Activated CD4-positive, CD25-positive, alpha-beta regulatory T cell treated with anti-CD3 and anti-CD28 coated beads, Interleukin-2, amount 50 U/mL, for 16 hours (primary cell): ENCODE measurements around the gene COL25A1.

Source experiments
- DNase-seq: peaks from one replicate; pipeline ENCODE4 v3.0.0-alpha.2; 2020; ENCODE audit warnings: low read depth, low spot score

Gene COL25A1

DNA sequence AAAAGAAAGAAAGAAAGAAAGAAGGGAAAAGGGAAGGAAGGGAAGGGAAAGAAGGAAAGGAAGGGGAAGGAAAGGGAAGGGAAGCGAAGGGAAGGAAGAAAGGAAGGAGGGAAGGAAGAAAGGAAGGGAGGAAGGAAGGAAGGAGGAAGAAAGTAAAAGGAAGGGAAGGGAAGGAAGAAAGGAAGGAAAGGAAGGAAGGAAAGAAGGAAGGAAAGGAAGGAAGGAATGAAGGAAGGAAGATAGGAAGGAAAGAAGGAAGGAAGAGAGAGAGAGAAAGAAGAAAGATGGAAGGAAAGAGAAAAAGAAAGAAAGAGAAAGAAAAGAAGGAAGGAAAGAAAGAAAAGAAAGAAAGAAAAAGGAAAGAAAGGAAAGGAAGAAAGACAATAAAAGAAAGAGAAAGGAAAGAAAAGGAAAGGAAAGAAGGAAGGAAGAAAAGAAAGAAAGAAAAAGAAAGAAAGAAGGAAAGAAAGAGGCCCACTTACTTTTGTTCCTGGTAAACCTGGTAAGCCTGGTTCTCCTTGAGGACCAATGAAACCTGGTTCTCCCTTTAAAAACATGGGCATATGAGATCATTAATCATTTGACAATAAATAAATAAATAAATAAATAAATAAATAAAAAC, 433.7 kb downstream of the COL25A1 start:
- no peak for DNase-seq

DNA sequence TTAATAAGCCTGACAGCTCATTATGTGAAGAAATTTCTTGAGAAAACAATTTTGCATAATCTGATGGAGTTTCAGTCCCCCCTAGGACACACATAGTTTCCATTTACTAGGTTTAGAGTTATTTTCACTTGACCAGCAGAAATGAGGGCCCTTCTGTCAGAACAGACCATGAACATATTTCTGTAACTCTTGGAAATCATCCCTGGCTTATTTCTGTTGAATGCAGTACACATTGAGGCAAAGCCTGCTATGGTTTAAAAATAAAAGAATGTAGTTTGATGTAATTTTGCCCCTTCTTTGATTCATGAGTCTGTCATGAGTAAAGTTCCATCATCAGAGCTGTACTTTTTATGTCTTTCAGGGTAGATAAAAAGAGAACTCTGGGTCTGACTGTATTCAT, 435.0 kb downstream of the COL25A1 start:
- DNase-seq, result no peak

DNA sequence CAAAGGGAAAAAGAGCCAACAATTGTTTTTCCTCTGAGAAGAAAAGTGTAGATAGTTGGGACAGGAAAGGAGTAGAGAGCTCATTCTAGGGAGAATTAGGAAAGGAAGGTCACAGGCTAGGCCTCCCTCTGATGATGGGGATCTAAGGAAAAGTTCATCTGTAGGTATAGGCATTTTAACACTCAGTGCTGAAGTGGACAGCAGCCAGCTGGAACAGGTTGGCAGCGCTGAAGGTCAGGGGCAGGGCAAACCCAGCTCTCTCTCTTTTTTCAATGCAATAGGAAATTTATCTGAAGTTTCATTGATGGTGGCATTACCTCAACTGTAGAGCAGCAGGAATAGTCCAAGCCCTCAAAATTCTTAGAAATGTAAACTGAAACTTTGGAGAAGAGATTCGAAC, 441.1 kb downstream of the COL25A1 start:
- no peak for DNase-seq

DNA sequence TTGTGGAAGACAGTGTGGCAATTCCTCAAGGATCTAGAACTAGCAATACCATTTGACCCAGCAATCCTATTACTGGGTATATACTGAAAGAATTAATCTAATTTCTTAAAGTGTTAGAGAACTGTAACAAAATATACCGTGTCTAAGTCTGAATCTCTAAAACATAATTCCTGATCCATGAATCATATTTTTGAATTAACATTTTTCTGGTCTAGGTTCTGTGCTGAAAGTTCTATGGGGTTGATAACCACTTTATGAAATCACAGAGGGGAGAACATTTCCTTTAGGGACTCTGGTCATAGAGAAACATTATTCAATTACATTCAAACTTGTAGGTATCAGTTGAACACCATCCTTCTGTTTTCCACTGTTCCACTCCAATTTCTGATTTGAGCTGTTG, 447.7 kb downstream of the COL25A1 start:
- no peak for DNase-seq

DNA sequence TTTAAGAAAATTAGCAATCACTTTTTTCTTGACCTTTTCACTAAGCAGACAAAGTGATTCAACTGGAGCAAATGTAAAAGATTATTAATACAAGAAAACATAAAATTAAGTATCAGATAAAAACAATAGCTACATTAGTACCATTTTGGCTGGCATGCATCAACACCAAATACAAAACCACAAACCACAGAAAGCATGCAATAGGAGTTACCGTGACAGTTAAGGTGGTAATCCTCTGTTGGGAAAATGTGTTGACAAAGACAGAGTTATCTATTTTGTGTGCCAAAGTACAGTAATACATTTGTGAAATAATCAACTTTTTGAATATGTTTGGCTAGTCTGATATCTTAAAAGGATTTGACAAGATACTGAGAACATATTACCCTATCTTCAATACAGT, 449.8 kb downstream of the COL25A1 start:
- DNase-seq, result no peak

DNA sequence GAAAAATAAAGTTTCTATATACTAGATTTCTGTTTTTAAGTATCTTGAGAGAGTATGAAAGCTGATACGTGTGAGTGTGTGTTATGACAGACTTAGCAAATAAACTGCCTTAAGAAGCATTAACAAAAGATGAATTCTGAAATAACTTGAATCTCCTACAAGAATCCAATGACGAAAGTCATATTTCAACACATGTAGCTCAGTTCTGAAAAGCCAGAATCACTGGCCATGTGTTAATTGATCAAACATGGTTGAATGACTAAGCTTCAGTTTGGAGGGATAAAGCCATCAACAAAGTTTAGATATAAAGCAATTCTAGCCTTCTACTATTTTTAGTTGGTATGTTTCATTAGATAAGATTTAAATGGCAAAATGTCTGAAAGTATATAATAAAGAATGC, 451.1 kb downstream of the COL25A1 start:
- DNase-seq, result no peak

DNA sequence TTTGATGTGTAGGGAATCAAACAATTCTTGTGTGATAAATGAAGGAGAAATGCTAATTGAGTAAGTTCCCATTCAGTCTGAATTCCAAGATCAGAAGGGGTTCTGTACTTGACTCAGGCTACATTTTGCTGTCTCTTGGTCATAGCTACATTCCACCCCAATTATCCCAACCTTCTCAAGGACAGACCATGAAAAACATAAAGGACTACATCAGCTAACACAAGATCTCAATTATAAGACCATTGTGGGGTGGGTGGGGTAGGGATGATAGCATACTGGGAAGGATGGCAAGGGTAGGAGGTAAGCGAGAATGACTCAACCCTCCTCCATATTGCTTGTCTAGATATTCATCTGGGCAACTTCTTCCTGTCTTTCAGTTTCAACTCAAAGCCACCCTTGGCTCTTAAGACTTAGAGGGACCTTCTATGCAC, 452.2 kb downstream of the COL25A1 start:
- no peak for DNase-seq

DNA sequence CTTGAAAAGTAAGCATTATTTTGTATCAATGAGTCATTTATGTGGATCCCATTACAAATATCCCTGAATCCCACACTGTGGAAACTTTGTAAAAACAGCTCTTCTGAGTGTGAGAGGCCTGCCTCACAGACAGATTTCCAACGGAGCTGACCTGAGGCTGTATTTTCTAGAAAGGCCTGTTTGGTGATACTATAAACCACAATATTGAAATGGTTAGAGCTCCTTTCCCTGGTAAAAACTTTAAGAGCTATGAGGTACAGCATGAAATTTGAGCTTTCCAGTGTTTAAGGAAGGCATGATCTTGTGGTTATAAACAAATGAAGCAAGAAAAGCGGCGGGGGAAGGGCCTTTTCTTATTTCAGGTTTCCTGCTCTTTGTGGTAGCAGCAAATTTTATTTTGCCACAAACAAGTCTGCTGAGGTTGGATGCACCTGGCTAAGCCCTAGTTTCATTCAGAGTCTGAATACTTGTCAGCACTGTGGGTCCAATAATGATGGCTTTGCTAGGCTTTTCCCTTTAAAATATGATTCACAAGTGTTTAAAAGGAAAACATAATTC, 452.8 kb downstream of the COL25A1 start:
- DNase-seq, result no peak

DNA sequence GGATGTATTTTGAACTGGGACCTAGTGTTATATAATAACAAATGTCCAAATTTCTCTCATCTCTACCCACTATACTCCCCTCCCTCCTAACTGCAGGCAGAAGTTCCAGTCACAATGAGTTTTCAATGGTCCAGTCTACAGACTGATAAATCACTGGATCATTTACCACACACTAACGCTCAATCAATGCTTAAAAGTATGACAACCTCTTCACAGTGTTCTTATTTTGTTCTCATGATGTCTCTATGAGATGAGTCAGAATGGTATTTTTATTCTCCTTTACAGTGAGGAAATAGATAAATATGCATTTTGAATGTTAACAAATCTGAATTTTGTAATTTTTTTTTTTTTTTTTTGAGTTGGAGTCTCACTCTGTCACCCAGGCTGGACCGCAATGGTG, 455.9 kb downstream of the COL25A1 start:
- DNase-seq, result no peak

DNA sequence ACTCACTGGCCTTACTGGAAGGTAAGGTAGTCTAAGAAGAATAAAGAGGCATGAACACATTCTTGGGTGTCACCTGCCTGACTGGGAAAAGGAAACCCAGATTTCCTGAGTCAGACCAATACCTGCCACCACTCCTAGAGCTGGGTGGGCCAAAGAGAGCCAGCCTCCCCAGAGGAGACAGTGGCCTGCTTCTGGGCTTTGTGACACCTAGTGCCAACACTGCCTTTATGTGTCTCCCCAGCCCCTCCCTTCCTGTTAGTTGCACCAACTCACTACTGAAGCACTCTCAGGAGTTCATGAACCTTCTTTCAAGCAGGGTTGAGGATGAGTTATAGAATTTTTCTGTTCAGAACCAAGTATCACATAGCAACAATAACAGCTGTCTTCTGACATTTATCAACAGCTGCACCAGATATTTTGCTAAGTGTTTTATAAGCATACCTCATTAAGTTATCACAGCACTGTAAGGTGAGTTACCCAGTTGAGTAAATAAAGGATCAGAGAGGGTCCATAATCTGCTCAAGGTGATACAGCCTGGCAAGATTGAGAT, 462.0 kb downstream of the COL25A1 start:
- no peak for DNase-seq

DNA sequence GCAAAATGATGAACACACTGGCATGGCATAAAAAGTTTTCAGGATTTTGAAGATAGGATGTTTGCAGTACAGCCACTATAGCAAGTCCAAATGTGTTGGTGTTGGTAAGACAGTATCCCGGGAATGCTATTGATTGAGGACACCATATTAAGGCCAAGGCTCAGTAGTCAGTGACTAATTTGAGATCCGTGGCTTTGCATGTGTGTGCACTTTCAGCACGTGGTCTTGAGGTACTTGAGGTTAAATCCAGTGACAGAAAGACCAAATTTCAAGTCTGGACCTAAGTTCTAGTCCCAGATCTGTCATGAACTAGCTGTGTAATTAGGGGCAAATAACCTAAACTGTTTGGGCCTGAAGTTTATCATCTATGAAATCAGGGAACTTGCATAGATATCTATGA, 463.1 kb downstream of the COL25A1 start:
- no peak for DNase-seq

DNA sequence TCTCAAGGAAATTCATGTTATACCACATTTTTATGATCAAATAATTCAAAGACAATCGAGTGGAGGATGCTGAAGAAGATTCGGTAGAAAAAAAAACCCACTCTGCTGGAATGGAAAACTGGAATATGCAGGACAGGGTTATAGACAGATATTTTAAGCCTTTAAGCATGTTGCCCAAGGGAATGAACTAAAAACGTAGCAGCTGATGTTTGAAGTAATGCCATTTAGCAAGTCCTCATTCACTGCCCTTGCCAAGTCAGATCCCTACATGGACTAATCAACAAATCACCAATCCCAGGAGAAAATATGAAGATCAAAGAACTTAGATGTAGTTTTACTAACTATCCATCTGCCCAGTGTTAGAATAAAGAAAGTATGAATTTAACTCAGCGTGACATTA, 464.0 kb downstream of the COL25A1 start:
- no peak for DNase-seq

DNA sequence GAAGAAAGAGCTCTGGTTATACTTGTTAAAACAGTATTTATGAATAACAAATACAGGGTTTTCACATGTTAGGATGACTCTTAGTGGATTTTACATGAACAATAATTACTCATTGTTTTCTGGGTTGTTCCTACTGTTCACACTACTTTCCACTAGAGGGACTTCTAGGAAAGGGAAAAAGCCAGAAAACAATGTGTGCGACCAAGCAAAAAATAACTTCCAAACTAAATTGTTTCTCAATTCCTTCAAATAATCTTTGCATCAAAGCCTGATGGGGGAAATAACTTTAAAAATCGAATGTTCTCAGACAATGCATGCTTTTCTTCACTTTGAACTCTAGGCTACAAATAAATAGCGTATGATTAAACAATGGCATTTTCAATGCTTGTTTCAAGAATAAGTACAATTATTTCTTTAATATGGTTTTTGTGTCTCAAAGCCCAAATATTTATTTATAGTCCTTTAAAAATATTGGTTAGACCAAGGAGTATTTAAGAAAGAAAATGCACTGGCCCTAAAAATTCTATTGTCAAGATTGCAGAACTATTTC, 467.5 kb downstream of the COL25A1 start:
- DNase-seq, result no peak

DNA sequence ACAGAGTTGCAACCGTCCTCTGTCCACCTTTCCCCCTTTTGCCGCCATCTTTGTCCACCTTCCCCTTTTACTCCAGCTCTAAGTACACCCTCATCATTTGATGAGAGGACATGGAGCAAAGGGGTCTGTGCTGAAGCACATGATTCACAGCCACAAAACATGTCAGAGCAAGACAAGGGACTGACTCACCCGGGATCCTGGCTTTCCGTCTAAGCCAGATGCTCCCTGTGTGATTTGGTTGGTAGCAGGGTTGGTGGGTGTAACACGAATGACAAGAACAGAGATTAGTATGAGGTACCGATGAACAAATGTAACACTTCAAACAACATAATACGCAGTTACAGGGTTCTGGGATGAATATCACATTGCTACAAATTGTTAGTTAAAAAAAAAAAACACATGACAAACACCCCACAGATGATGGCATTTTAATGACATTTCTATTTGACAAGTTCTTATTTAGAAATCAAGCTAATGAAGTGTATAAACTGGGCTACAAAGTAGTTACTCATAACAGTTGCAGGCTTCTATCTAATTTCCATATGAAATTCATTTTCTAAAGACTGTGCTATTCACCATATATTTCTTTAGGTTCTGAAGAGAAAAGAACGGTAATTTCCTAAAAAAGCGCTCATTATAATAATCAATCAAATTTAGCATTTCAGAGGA, 468.2 kb downstream of the COL25A1 start:
- DNase-seq, result no peak

DNA sequence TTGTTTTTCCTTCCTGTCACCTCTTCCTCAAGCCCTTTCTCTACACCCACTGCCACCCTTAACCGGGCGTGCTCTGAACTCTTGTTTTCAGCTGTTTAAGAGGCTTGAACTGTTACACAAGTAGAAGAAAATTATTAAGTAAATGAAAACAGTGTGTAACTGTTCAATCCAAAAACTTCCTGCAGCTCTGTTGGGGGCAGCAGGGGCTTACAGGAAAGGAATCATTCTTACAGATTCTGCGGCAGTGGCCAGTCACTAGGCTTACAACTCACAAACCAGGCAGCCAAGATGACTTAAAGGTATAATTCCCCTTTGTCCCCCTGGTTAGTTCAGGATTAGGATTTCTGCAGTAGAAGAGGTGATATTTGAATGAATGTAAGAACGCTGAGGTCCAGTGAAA, 469.4 kb downstream of the COL25A1 start:
- DNase-seq, result no peak

DNA sequence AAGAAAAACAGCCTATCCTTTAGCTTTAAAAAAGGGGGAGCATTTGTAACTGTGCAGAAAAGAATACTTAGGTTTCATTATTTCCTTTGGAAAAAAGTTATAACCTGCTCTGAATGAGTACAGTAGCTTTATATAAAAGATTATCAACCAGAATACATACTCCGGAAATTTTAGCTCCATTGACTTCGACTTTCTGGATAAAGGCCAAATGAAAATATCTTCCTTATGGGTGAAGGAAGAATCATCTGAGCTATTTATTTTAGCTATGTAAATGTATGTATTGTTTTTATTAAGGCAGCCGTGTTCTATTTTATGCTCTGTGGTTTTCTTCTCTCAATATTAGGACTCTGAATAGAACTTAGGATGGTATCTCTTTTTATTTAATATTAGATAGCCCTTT, 470.6 kb downstream of the COL25A1 start:
- DNase-seq, result no peak

DNA sequence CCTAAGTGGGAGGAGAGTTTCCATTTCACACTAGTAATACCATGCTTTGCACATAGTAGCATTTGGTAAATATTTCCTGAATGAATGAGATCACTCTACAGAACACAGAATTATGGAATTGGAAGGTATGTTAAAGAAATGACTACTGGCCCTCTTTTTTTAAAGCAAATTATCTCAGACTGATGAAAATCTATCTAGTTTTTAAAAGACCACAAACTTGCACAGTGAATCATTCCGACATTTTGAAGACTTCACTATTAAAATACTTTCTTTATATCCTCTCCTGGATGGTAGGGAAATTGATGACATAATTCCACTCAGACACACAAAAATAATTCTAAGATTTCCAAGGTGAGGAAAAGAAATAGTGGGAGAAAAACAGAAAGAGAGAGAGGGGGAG, 471.2 kb downstream of the COL25A1 start:
- no peak for DNase-seq

DNA sequence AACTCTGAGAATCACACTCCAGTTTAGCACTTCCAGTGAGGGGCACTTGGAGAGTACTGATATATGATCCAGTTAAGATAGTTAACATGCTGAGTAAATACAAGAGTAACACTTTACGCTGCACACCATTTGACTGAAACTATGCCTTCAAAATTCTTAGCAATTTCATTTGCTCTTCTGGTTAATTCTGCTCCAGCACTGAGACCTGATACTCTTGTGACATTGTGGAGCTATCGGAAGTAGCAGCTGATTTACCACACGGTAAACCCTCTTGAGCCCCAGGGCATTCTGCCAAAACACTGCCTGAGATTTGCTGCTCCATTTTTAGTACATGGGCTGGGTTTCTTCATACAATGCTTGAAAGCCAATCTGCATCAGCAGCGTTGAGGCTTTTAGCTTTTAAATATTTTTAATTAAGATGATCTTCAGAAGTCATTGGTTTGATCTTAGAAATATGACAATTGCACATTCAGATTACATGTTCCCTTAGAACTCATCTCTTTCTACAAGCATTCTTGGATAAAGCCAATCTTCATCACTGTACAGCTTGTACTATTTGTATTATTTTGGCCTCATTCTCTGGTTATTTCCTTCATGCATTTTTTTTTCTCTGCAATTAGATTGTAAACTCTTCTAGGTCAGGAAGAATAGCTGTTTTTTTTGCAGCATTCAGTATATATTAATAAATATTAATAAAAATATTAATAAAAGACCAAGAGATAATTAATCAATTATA, 471.8 kb downstream of the COL25A1 start:
- no peak for DNase-seq

DNA sequence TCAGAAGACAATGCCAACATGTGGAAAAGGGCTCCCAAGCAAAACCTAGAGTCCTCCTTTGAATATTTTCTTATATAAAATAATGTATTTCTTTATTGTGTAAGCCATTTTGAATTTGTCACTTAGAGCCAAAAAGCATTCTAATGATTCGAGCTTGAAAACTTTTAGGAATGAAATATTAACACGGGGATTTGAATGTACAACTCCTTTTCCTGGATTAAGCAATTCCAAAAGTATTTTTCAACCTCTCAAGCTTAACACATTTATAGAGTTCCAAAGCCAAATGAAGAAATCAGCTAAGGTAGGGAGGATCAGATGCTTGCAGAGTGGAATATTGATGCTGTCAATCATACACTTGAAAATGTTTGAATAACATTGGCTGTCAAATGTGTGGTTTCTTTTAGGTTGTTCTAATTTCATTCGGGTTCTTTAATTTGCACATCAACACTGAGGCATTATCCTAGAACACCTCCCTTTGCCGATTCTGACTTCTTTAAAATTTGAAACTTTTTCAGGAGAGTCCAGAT, 472.4 kb downstream of the COL25A1 start:
- DNase-seq, result no peak

DNA sequence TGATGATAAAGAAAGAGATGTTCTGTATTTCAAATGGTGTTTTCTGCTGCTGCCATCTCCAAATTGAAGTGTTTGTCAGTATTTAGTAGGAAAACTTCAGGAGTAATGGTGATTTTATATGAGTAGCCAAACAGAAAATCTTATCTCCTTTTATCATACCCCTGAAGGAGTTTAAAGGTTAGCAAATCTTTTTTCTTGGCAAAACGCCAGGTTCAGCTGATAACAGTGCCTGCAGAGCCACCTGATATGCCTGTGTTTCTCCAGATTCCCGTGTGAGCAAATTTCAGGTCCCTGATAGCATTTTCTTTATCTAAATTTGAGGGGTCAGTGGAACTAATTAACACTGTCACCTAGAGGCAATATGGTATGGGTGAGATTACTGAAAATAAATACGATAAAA, 473.8 kb downstream of the COL25A1 start:
- no peak for DNase-seq

DNA sequence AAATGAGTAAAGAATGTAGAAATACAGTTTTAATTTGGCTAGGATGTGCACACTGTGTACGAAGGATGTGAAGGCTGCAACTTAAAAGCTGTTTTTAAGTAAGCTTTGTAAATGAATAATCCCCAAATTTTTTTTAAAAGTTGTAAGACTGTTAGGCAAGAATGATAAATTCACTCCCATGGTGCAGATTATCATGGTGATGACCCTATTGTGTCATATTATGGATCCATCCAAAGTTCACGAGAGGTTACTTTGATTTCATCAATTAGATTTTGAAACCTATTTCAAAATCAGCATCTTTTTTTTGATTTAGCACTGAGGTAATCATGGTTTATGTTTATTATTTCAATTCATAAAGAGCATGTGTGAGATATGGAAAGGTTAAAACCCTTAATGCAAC, 476.7 kb downstream of the COL25A1 start:
- no peak for DNase-seq

DNA sequence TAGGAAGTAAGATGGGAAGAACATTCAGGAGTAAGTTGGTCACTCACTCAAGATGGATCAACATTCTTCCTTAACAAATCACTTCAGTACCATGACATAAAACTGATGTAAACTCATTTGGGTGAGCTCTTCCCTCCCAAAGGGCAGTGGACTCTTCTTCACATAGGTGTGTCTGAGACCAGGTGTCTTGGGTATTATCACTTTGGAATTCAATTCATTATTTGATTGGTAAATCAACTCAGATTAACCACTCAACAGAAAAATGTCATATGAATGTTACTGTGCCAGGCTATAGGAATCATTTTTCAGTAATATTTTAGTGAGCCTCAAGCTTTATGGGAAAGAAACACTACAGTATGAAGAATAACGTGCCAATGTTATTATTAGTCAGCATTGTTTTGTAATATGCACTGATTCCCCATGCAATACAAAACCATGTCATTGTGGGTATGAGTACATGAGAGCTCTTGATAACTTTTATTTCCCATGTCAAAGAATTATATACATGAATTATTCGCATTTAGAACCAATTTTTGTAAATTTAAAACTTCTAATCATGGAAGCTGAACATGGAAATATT, 481.0 kb downstream of the COL25A1 start:
- no peak for DNase-seq
